Heart right ventricle (tissue), 16 donors: ENCODE measurements around the gene TBC1D9. TPM values are rescaled to one million over a fixed set of nuclear protein-coding genes. Genes with fewer than 3 reads are reported as not detected.

Experiments used
- ATAC-seq, 8 donors: fragments of 200-7000 bp; cut with Tn5 transposase; one replicate each; pipeline ENCODE4 v1.9.1; 2020; ENCODE audit warnings: mild to moderate bottlenecking in 8 of 8, moderate library complexity in 8 of 8, moderate number of reproducible peaks in 1 of 8
- DNase-seq, 2 donors: peaks; one replicate each; pipeline ENCODE4 v3.0.0-alpha.2; 2020
- H3K27ac ChIP-seq, 10 donors: fragments of 200-600 bp; sonication (generic) in 2 of 10; one replicate each; pipeline versions ENCODE4 v1.5.0 to v1.8.0; 2020 to 2022; ENCODE audit warnings: mild to moderate bottlenecking in 3 of 10
- H3K27me3 ChIP-seq, 7 donors: fragments of 200-600 bp; one replicate each; pipeline ENCODE4 v1.8.0; 2021 to 2022; ENCODE audit warnings: mild to moderate bottlenecking in 2 of 7
- H3K36me3 ChIP-seq, 9 donors: fragments of 200-600 bp; sonication (generic) in 1 of 9; one replicate each; pipeline versions ENCODE4 v1.5.0 to v1.8.0; 2020 to 2022; ENCODE audit warnings: mild to moderate bottlenecking in 2 of 9
- H3K4me1 ChIP-seq, 9 donors: fragments of 200-600 bp; sonication (generic) in 1 of 9; one replicate each; pipeline versions ENCODE4 v1.5.0 to v1.8.0; 2020 to 2022; ENCODE audit warnings: mild to moderate bottlenecking in 4 of 9
- H3K4me3 ChIP-seq, 10 donors: fragments of 200-600 bp; sonication (generic) in 2 of 10; one replicate each; pipeline versions ENCODE4 v1.5.0 to v1.8.0; 2020 to 2022; ENCODE audit warnings: mild to moderate bottlenecking in 7 of 10, moderate library complexity in 2 of 10
- H3K9me3 ChIP-seq, 11 donors: fragments of 200-600 bp in 10 of 11; sonication (generic) in 2 of 11; one replicate each; pipeline versions ENCODE4 v1.5.0 to v1.8.0; 2013 to 2022; ENCODE audit warnings: mild to moderate bottlenecking in 2 of 11, control low read depth in 1 of 11, moderate library complexity in 1 of 11
- CTCF ChIP-seq, 9 donors: fragments of 200-600 bp; sonication (generic) in 2 of 9; IDR thresholded peaks; one replicate each; pipeline versions ENCODE4 v1.5.0 to v1.8.0; 2021 to 2022; ENCODE audit warnings: antibody characterized with exemption in 9 of 9, mild to moderate bottlenecking in 5 of 9, moderate library complexity in 1 of 9
- WGBS, 2 donors: extraction: QIAGEN DNeasy Blood & Tissue Kit; methylation state at CpG; one replicate each; pipeline ENCODE4 v1.1.7; 2013; ENCODE audit warnings: inconsistent platforms in 1 of 2; 5-methylcytosine and 5-hydroxymethylcytosine counted together
- intact Hi-C, 10 donors: fragments of 100-400 bp; cut with DNase I; formaldehyde crosslinking; loops; one replicate each; pipeline versions ENCODE4 v1.11.1 to v1.14.2; 2022
- polyA plus RNA-seq, 2 donors: library from polyadenylated mRNA; stranded (reverse); fragments of 200-250 nt; gene quantifications; one replicate each; pipeline ENCODE4 v1.2.3, GENCODE V29; 2013
- total RNA-seq, 10 donors: library from RNA; stranded (reverse); fragmentation: NEBNext Ultra II Directional in 3 of 10; extraction: Animal tissue kit (Norgen Biotek cat#: 25700) in 3 of 10; gene quantifications; one replicate each; pipeline versions ENCODE4 v1.2.1 to v1.2.4, GENCODE V29; 2021 to 2023
- donor health status: Arrhythmogenic right ventricular cardiomyopathy.
- donor health status: ischemic (EF 13 %, LVEDD 7.1; RV severe dilation, severe dysfunction).
- donor health status: healthy with polysubstance abuse.
- donor health status: DM: no; HTN: yes; CAD: no.
- donor health status: DM: no; HTN: no; CAD: no.
- donor health status: ischemic (EF 25% LVEDD 6.9; RV normal size, moderate dysfunction).
- donor health status: ischemic (EF 25% LVEDD 5.7; RV mildly dilated, moderate dysfunction).
- donor health status: healthy.
- donor health status: DM: yes; HTN: yes; CAD: no.
- donor health status: Ischemic cardiomyopathy.
- donor health status: ischemic (EF 35%, LVEDD 5.7; RV mildly dilated, moderate dysfunction).
- donor health status: nonischemic (EF 11% LVEDD 7.7; RV severe dilation, severe dysfunction).
- donor health status: DM: yes; HTN: yes; CAD: no.
- donor health status: PGD.
- donor health status: ischemic (EF 29% LVEDD 5.4; RV normal size, mild dysfunction).
- donor health status: nonischemic (EF 23%, LVEDD 6.1; RV moderate dilation, normal function).

The TBC1D9 gene
- total and polyA plus RNA-seq, 12 donors: 4.4 to 20.3 (median 14.4) TPM

GRCh38 chr4:140732780-140733179 is 23.4 kb downstream of the TBC1D9 start:
- DNase-seq: no peak
- intact Hi-C loops: no loop called here
- Histone ChIP-seq H3K27me3 (no peaks in the 10 kb centered on the region), H3K36me3 (no peaks in the 10 kb centered on the region), H3K4me1 (peaks cover 7 to 72% (median 52%) of the 10 kb centered on the region in 9 donors), H3K27ac (peak overlapping the region in 5 of 10 donors; percentile 3 to 52 (median 18)), H3K9me3 (no peaks in the 10 kb centered on the region), H3K4me3 (no peak overlapping the region)
- peak in 3 of 8 donors; percentile 54 to 68 (median 64) for ATAC-seq
- 35 to 55% methylated on average over 2 of the region's 2 CpGs for WGBS, 2 donors
- no peak for TF ChIP-seq CTCF (IDR thresholded peaks at IDR 0.05)

- no peaks in the 10 kb centered on the region for H3K9me3 ChIP-seq
- no peaks in the 10 kb centered on the region for H3K36me3 ChIP-seq
- H3K4me1 ChIP-seq: peaks cover 0 to 67% (median 57%) of the 10 kb centered on the region in 9 donors
- no peak for TF ChIP-seq CTCF (IDR thresholded peaks at IDR 0.05)
- ATAC-seq: no peak
- H3K4me3 ChIP-seq: no peak overlapping the region
- no peaks in the 10 kb centered on the region for H3K27me3 ChIP-seq
- intact Hi-C loops: no loop called here
- H3K27ac ChIP-seq: peak overlapping the region in 1 of 10 donors; percentile 8
- 88 to 92% methylated on average over 6 of the region's 6 CpGs for WGBS, 2 donors
- DNase-seq: no peak
These were observed 26.7 kb downstream of the TBC1D9 start for GRCh38 chr4:140729344-140730049.

DNA sequence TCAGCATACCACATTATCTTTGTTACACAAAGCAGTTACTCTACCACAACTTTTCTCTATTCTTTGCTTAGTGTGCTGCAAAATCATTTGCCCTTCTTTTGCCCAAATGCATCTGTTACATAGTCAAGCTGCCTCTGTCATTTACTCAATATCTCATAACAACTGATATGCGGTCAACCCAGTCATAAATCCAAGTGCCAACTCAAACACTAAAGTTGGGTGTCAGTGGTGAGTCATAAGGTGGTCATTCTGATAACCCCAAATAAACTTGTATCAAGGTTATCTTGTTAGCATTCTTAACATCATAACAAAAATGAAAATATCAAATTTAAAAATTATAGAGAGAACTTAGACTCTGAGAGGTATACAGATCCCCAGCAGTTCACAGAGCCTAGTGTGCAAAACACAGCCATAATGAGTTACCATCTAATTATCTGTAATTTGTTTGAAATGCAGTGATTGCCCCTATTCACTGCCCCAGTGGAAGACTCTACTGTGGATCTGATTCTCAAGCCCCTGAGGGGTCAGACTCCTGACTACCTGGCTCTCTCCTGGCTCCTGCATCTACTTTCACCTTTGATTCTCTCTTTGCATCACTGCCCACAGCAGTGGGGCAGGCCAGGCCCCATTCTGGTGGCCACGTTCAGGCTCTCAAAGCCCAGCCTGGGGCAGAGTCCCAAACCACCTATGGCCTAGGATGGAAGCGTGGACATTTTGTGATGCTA is 29.2 kb downstream of the TBC1D9 start:
- 67 to 82% methylated on average over 3 of the region's 3 CpGs for WGBS, 2 donors
- Histone ChIP-seq H3K4me3 (no peak overlapping the region), H3K27me3 (no peaks in the 10 kb centered on the region), H3K9me3 (no peaks in the 10 kb centered on the region), H3K4me1 (peaks cover 0 to 53% (median 47%) of the 10 kb centered on the region in 9 donors), H3K36me3 (no peaks in the 10 kb centered on the region), H3K27ac (peak overlapping the region in 3 of 10 donors; percentile 7 to 32 (median 20))
- TF ChIP-seq CTCF (IDR thresholded peaks at IDR 0.05): no peak
- intact Hi-C loops: no loop called here
- no peak for DNase-seq
- ATAC-seq: peak in 3 of 8 donors; percentile 26 to 49 (median 40)

- DNase-seq (no peak), ATAC-seq (no peak)
- Histone ChIP-seq H3K27me3 (no peaks in the 10 kb centered on the region), H3K9me3 (no peaks in the 10 kb centered on the region), H3K4me3 (no peak overlapping the region), H3K4me1 (peaks cover 0 to 65% (median 53%) of the 10 kb centered on the region in 9 donors), H3K27ac (no peak overlapping the region), H3K36me3 (no peaks in the 10 kb centered on the region)
- intact Hi-C loops: no loop called here
- TF ChIP-seq CTCF (IDR thresholded peaks at IDR 0.05): no peak
- 85 to 89% methylated on average over 5 of the region's 5 CpGs for WGBS, 2 donors
These were observed 30.6 kb downstream of the TBC1D9 start for GRCh38 chr4:140725556-140725955.
